ENCODE data around the gene THAP2. TPM values are rescaled to one million over a fixed set of nuclear protein-coding genes. Genes with fewer than 3 reads are reported as not detected.

THAP2 gene
- total and polyA plus RNA-seq, 2 experiments from 2014 or later, result 4.7 to 16.5 TPM

DNA sequence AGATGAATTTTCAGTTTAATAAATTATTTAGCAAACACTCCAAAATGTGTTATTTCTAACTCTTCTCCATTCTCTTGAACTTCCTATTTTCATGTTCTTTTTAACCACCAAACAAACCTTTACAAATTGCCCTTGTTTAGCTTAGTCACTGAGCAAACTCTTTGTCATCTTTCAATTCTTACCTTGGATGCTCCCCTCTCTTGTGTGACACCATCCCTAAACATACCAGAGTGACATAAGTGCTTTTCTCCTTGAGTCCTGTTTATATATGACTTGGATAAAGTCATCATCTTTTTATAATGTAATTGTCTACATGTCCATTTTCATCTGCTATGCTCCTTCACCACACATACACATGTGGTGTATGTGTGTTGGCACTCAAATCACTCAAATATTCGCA, 18.4 kb downstream of the THAP2 start:
- Histone ChIP-seq H3K79me2 (replicated peaks; ENCODE audit: insufficient read depth) (0 out of 2 replicates have a peak, but pooled peaks cover 6% of the 10 kb centered on the region), H3K9me2 (ENCODE audit: insufficient read depth) (no peaks in the 10 kb centered on the region), H3K36me3 (ENCODE audit: insufficient read depth) (no peaks in the 10 kb centered on the region), H3K4me2 (no peak overlapping the region), H2AFZ (no peak overlapping the region), H3K27me3 (ENCODE audit: insufficient read depth) (no peaks in the 10 kb centered on the region), H3K27ac (ENCODE audit: low read depth) (no peak overlapping the region), H3F3A (replicated peaks; ENCODE audit: low read depth) (no peaks in the 10 kb centered on the region), H3K4me1 (ENCODE audit: insufficient read depth) (peaks cover 4% of the 10 kb centered on the region; the same call in 1 of the 2 replicates), H3K4me3 (no peak overlapping the region), H4K20me1 (replicated peaks; ENCODE audit: insufficient read depth) (no peaks in the 10 kb centered on the region)
- H3K27ac Mint-ChIP-seq, result no peak overlapping the region
- no peaks in the 10 kb centered on the region for H3K27me3 Mint-ChIP-seq (ENCODE audit: insufficient read depth, low read depth, poor library complexity)
- DNase-seq (ENCODE audit: low spot score) (no peak), ATAC-seq (no peak)
- TF ChIP-seq, protein P1, sequence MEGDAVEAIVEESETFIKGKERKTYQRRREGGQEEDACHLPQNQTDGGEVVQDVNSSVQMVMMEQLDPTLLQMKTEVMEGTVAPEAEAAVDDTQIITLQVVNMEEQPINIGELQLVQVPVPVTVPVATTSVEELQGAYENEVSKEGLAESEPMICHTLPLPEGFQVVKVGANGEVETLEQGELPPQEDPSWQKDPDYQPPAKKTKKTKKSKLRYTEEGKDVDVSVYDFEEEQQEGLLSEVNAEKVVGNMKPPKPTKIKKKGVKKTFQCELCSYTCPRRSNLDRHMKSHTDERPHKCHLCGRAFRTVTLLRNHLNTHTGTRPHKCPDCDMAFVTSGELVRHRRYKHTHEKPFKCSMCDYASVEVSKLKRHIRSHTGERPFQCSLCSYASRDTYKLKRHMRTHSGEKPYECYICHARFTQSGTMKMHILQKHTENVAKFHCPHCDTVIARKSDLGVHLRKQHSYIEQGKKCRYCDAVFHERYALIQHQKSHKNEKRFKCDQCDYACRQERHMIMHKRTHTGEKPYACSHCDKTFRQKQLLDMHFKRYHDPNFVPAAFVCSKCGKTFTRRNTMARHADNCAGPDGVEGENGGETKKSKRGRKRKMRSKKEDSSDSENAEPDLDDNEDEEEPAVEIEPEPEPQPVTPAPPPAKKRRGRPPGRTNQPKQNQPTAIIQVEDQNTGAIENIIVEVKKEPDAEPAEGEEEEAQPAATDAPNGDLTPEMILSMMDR (conservative IDR thresholded peaks at IDR 0.05; ENCODE audit: low read depth in 2 of 2), result no peak
- TF ChIP-seq STAT1 (IDR thresholded peaks at IDR 0.05; ENCODE audit: unreplicated experiment) (no peak), EZH2 (IDR thresholded peaks at IDR 0.05; ENCODE audit: low read depth, unreplicated experiment) (no peak), ZNF331 (CRISPR knock-in tag; IDR thresholded peaks at IDR 0.05; ENCODE audit: low read depth) (no peak)
- no peaks in the 10 kb centered on the region for H3K36me3 Mint-ChIP-seq (ENCODE audit: low read depth)
- no peak overlapping the region for H3K4me3 Mint-ChIP-seq
- H3K4me1 Mint-ChIP-seq, result no peaks in the 10 kb centered on the region; the same call in 2 of the 3 replicates
- no peaks in the 10 kb centered on the region for H3K9me3 Mint-ChIP-seq

DNA sequence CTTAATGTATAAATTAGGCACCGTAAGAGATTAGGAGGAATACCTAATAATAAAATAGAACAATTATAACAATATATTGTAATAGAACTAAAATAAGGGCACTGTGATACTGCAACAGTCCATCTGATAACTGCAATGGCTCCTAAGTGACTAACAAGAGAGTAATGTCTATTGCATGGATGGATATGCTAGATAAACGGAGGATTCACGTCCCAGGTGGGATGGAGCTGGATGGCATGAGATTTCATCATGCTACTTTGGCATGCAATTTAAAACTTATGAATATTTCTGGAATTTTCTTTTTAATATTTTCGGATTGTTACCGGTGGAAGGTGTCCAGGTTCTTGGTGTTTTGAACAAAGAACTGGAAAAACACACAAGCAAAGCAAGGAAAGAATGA, 19.5 kb downstream of the THAP2 start:
- no peaks in the 10 kb centered on the region for H4K20me1 ChIP-seq (replicated peaks; ENCODE audit: insufficient read depth)
- no peak overlapping the region for H3K4me2 ChIP-seq
- no peak for DNase-seq (ENCODE audit: low spot score)
- H3K27ac ChIP-seq (ENCODE audit: low read depth), result no peak overlapping the region
- ATAC-seq, result no peak
- no peak overlapping the region for H2AFZ ChIP-seq
- no peak overlapping the region for H3K4me3 ChIP-seq
- H3K79me2 ChIP-seq (replicated peaks; ENCODE audit: insufficient read depth), result peaks cover 15% of the 10 kb centered on the region; the same call in 1 of the 2 replicates
- Mint-ChIP-seq H3K27ac (no peak overlapping the region), H3K4me1 (peaks cover 7% of the 10 kb centered on the region; the same call in 2 of the 3 replicates), H3K9me3 (no peaks in the 10 kb centered on the region), H3K4me3 (no peak overlapping the region), H3K36me3 (ENCODE audit: low read depth) (no peaks in the 10 kb centered on the region), H3K27me3 (ENCODE audit: insufficient read depth, low read depth, poor library complexity) (no peaks in the 10 kb centered on the region)
- H3K4me1 ChIP-seq (ENCODE audit: insufficient read depth), result peaks cover 4% of the 10 kb centered on the region; the same call in 1 of the 2 replicates
- no peaks in the 10 kb centered on the region for H3K9me2 ChIP-seq (ENCODE audit: insufficient read depth)
- no peaks in the 10 kb centered on the region for H3F3A ChIP-seq (replicated peaks; ENCODE audit: low read depth)
- H3K27me3 ChIP-seq (ENCODE audit: insufficient read depth), result no peaks in the 10 kb centered on the region
- no peaks in the 10 kb centered on the region for H3K36me3 ChIP-seq (ENCODE audit: insufficient read depth)
- TF ChIP-seq, protein P1 (conservative IDR thresholded peaks at IDR 0.05; ENCODE audit: low read depth in 2 of 2), result no peak
- no peak for TF ChIP-seq JUNB (IDR thresholded peaks at IDR 0.05; ENCODE audit: unreplicated experiment)
- no peak for TF ChIP-seq EZH2phosphoT487 (IDR thresholded peaks at IDR 0.05; ENCODE audit: unreplicated experiment)
- TF ChIP-seq NANOG (IDR thresholded peaks at IDR 0.05; ENCODE audit: borderline replicate concordance), result no peak
- no peak for TF ChIP-seq ZNF331 (CRISPR knock-in tag; IDR thresholded peaks at IDR 0.05; ENCODE audit: low read depth)
- TF ChIP-seq, protein P2, sequence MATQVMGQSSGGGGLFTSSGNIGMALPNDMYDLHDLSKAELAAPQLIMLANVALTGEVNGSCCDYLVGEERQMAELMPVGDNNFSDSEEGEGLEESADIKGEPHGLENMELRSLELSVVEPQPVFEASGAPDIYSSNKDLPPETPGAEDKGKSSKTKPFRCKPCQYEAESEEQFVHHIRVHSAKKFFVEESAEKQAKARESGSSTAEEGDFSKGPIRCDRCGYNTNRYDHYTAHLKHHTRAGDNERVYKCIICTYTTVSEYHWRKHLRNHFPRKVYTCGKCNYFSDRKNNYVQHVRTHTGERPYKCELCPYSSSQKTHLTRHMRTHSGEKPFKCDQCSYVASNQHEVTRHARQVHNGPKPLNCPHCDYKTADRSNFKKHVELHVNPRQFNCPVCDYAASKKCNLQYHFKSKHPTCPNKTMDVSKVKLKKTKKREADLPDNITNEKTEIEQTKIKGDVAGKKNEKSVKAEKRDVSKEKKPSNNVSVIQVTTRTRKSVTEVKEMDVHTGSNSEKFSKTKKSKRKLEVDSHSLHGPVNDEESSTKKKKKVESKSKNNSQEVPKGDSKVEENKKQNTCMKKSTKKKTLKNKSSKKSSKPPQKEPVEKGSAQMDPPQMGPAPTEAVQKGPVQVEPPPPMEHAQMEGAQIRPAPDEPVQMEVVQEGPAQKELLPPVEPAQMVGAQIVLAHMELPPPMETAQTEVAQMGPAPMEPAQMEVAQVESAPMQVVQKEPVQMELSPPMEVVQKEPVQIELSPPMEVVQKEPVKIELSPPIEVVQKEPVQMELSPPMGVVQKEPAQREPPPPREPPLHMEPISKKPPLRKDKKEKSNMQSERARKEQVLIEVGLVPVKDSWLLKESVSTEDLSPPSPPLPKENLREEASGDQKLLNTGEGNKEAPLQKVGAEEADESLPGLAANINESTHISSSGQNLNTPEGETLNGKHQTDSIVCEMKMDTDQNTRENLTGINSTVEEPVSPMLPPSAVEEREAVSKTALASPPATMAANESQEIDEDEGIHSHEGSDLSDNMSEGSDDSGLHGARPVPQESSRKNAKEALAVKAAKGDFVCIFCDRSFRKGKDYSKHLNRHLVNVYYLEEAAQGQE (IDR thresholded peaks at IDR 0.05; ENCODE audit: unreplicated experiment), result no peak
- TF ChIP-seq EZH2 (IDR thresholded peaks at IDR 0.05; ENCODE audit: low read depth, unreplicated experiment), result no peak
- no peak for TF ChIP-seq ZNF114 (CRISPR knock-in tag; IDR thresholded peaks at IDR 0.05)
- TF ChIP-seq, protein P3, sequence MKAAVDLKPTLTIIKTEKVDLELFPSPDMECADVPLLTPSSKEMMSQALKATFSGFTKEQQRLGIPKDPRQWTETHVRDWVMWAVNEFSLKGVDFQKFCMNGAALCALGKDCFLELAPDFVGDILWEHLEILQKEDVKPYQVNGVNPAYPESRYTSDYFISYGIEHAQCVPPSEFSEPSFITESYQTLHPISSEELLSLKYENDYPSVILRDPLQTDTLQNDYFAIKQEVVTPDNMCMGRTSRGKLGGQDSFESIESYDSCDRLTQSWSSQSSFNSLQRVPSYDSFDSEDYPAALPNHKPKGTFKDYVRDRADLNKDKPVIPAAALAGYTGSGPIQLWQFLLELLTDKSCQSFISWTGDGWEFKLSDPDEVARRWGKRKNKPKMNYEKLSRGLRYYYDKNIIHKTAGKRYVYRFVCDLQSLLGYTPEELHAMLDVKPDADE (IDR thresholded peaks at IDR 0.05), result no peak
- TF ChIP-seq STAT1 (IDR thresholded peaks at IDR 0.05; ENCODE audit: unreplicated experiment), result no peak
- no peak for TF ChIP-seq POLR2AphosphoS5 (IDR thresholded peaks at IDR 0.05; ENCODE audit: low read depth)
- no peak for TF ChIP-seq CREB1 (CRISPR knock-in tag; IDR thresholded peaks at IDR 0.05; ENCODE audit: low read depth)

Data from GM23338 (cell line).